Esophagus muscularis mucosa (tissue), 4 donors: Measurements from ENCODE around the gene CACFD1. TPM values are rescaled to one million over a fixed set of nuclear protein-coding genes. Genes with fewer than 3 reads are reported as not detected.

ENCODE experiments used
- DNase-seq: peaks from one replicate; pipeline ENCODE4 v3.0.0-alpha.2; 2017; ENCODE audit errors: extremely low spot score
- H3K27ac ChIP-seq, 4 donors: fragments of 200-600 bp; sonication (generic); replicated peaks in 1 of 4; 1 replicate in 3 of 4; 2 replicates in 1 of 4; pipeline ENCODE4 v1.5.1; 2016 to 2019; ENCODE audit warnings: mild to moderate bottlenecking in 1 of 4
- H3K27me3 ChIP-seq, 4 donors: fragments of 200-600 bp; sonication (generic); one replicate each; pipeline versions ENCODE4 v1.5.1 to v1.6.0; 2016 to 2019
- H3K36me3 ChIP-seq, 4 donors: fragments of 200-600 bp; sonication (generic); one replicate each; pipeline ENCODE4 v1.5.1; 2016 to 2019
- H3K4me1 ChIP-seq, 4 donors: fragments of 200-600 bp; sonication (generic); one replicate each; pipeline ENCODE4 v1.5.1; 2016 to 2019
- H3K4me3 ChIP-seq, 4 donors: fragments of 200-600 bp; sonication (generic); 1 replicate in 2 of 4; 2 replicates in 2 of 4; pipeline ENCODE4 v1.5.1; 2016 to 2019; ENCODE audit warnings: mild to moderate bottlenecking in 4 of 4, moderate library complexity in 1 of 4
- H3K9me3 ChIP-seq, 4 donors: fragments of 200-600 bp; sonication (generic); 1 replicate in 3 of 4; 2 replicates in 1 of 4; pipeline ENCODE4 v1.5.1; 2016 to 2019
- CTCF ChIP-seq, 3 experiments: fragments of 200-600 bp in 2 of 3; fragments of 450-650 bp in 1 of 3; sonication (generic) in 2 of 3; IDR thresholded peaks; one replicate each; pipeline ENCODE4 v1.5.1; 2017 to 2019; ENCODE audit warnings: antibody characterized with exemption in 3 of 3, mild to moderate bottlenecking in 2 of 3, moderate library complexity in 1 of 3
- EP300 ChIP-seq: sonication (generic); formaldehyde crosslinking; IDR thresholded peaks from one replicate; pipeline ENCODE4 v1.6.1; 2017; ENCODE audit warnings: antibody characterized with exemption
- POLR2A ChIP-seq: fragments of 450-650 bp; IDR thresholded peaks from one replicate; pipeline ENCODE4 v1.6.1; 2017; ENCODE audit warnings: antibody characterized with exemption, moderate library complexity, mild to moderate bottlenecking, low read depth
- POLR2AphosphoS5 ChIP-seq, 2 donors: sonication (generic); formaldehyde crosslinking; IDR thresholded peaks; one replicate each; pipeline ENCODE4 v1.6.1; 2017; ENCODE audit warnings: antibody characterized with exemption in 2 of 2
- WGBS: methylation state at CpG from one replicate; pipeline ENCODE4 v1.1.5; 2018; 5-methylcytosine and 5-hydroxymethylcytosine counted together
- intact Hi-C: fragments of 100-400 bp; cut with DNase I; formaldehyde crosslinking; loops from one replicate; pipeline ENCODE4 v1.15.1; 2023
- total RNA-seq, 4 donors: library from RNA; depleted of rRNA; stranded (reverse); fragments of >200 nt; gene quantifications; one replicate each; pipeline versions ENCODE4 v1.1.0 to v1.2.1, GENCODE V29; 2016

Gene CACFD1
- total RNA-seq, 4 donors from 2014 or later: 12.5 to 27.8 (median 19.6) TPM

DNA sequence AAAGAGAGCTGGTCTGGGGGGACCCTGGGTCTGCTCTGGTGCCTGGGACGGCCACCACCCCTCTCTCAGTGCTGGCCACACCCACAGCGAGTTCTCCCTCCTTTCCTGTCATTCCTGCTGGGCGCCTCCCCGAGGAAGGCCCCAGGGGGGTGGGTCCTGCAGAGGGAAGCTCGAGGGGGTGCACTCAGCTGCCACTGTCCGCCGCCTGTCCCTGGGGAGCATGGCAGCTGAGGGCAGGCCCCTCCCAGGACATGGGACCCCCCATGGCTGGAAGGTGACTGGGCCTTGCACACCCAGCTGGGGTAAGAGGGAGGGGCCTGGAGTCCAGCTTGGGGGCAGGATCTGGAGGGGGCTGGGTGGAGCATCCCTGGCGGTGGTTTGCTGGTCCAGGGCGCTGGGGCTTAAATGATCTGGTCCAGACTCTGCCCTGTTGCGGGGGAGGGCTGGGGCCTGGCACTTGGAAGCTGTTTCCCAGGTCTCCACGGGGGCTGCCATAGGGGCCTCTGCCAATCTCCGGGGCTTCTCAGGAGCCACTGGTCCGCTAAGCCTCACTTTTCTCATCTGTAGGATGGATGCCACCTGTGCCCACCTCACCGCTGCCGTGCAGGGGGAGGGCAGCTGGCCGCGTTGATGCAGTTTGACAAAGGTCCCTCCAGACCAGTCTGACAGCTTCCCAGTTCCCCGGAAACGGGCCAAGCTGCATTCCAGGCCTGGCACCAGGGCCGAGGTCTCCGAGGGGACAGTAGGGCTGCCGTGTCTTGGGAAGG is 25.1 kb downstream of the CACFD1 start:
- Histone ChIP-seq H3K27me3 (peaks cover 0 to 49% (median 0%) of the 10 kb centered on the region in 4 donors), H3K4me1 (peaks cover 2 to 13% (median 8%) of the 10 kb centered on the region in 4 donors), H3K4me3 (no peak overlapping the region), H3K27ac (no peak overlapping the region), H3K9me3 (no peaks in the 10 kb centered on the region), H3K36me3 (no peaks in the 10 kb centered on the region)
- intact Hi-C loops: no loop called here
- TF ChIP-seq POLR2A (no peak), CTCF (IDR thresholded peaks at IDR 0.05) (no peak), EP300 (no peak), POLR2AphosphoS5 (IDR thresholded peaks at IDR 0.05) (no peak)
- 59% methylated on average over 6 of the region's 22 CpGs for WGBS
- no peak for DNase-seq

- WGBS: 54% methylated on average over 9 of the region's 25 CpGs
- H3K9me3 ChIP-seq: no peaks in the 10 kb centered on the region
- H3K27me3 ChIP-seq: peaks cover 0 to 56% (median 0%) of the 10 kb centered on the region in 4 donors
- no peak for DNase-seq
- peaks cover 0 to 11% (median 7%) of the 10 kb centered on the region in 4 donors for H3K4me1 ChIP-seq
- H3K36me3 ChIP-seq: no peaks in the 10 kb centered on the region
- intact Hi-C loops: loop anchor here (2.0 kb wide), 2 partner anchors 79 to 299 kb away; no protein-coding TSS in a partner anchor
- no peak overlapping the region for H3K27ac ChIP-seq
- H3K4me3 ChIP-seq: no peak overlapping the region
- no peak for TF ChIP-seq POLR2AphosphoS5 (IDR thresholded peaks at IDR 0.05)
- TF ChIP-seq POLR2A: no peak
- no peak for TF ChIP-seq CTCF (IDR thresholded peaks at IDR 0.05)
- TF ChIP-seq EP300: no peak
Measured at GRCh38 chr9:133485531-133486260, 25.9 kb downstream of the CACFD1 start.

- Histone ChIP-seq H3K27ac (peak overlapping the region in 3 of 4 donors; percentile 22 to 55 (median 46)), H3K27me3 (peaks cover 0 to 67% (median 0%) of the 10 kb centered on the region in 4 donors), H3K4me1 (peaks cover 5 to 20% (median 18%) of the 10 kb centered on the region in 4 donors), H3K9me3 (no peaks in the 10 kb centered on the region), H3K4me3 (no peak overlapping the region), H3K36me3 (no peaks in the 10 kb centered on the region)
- TF ChIP-seq EP300 (no peak), POLR2A (no peak), POLR2AphosphoS5 (IDR thresholded peaks at IDR 0.05) (no peak), CTCF (IDR thresholded peaks at IDR 0.05) (no peak)
- DNase-seq: no peak
- 93% methylated on average over 8 of the region's 8 CpGs for WGBS
- intact Hi-C loops: loop anchor here (2.0 kb wide), 2 partner anchors 81 to 301 kb away; no protein-coding TSS in a partner anchor
Measured at GRCh38 chr9:133487331-133487725, 27.6 kb downstream of the CACFD1 start.

GRCh38 chr9:133488686-133489252 is 29.0 kb downstream of the CACFD1 start:
- intact Hi-C loops: no loop called here
- no peak overlapping the region for H3K27ac ChIP-seq
- TF ChIP-seq POLR2A: no peak
- H3K36me3 ChIP-seq: no peaks in the 10 kb centered on the region
- no peak overlapping the region for H3K4me3 ChIP-seq
- no peaks in the 10 kb centered on the region for H3K9me3 ChIP-seq
- H3K27me3 ChIP-seq: peaks cover 0 to 64% (median 0%) of the 10 kb centered on the region in 4 donors
- no peak for DNase-seq
- WGBS: 87% methylated on average over 10 of the region's 18 CpGs
- H3K4me1 ChIP-seq: peaks cover 11 to 25% (median 23%) of the 10 kb centered on the region in 4 donors
